GM21737 (cell line): ENCODE measurements around the gene NUTF2.
"Not testable (repeated sequence)": the region's sequence is repeated elsewhere in the genome, so short reads cannot be mapped to it uniquely, and the experiment has no call there.

Experiments
- ATAC-seq: cut with Tn5 transposase; IDR thresholded peaks from one replicate; pipeline ENCODE4 v1.9.1; 2021; ENCODE audit warnings: mild to moderate bottlenecking, moderate library complexity; ENCODE audit not compliant: unreplicated experiment

NUTF2 gene

DNA sequence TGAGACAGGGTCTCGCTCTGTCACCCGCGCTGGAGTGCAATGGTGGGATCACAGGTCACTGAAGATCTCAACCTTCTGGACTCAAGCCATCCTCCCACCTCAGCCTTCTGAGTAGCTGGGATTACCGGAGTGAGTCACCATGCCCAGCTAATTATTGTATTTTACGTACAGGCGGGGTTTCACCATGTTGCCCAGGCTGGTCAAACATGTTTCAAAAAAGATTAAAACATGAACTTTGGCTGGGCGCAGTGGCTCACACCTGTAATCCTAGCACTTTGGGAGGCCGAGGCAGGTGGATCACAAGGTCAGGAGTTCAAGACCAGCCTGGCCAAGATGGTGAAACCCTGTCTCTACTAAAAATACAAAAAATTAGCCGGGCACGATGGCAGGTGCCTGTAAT lies 9.5 kb upstream of the NUTF2 start:
- ATAC-seq = not testable (repeated sequence)

DNA sequence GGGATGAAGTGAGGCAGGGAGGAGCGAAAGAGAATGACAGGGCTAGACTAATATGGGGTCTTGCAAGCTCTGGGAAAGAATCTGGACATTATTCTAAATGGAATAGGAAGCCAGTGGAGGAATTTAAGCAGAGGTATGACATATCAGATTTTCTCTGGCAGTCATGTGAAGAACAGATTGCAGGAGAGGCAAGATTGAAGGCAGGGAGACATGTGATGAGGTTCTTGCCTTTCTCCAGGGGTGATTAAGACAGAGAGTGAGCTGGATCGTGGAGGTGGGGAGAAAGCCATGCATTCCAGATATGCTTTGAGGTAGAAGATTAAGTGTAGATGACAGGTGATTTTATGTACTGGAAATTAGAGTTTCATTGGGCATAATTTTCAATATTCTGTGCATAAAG lies 8.9 kb upstream of the NUTF2 start:
- no peak for ATAC-seq

- no peak for ATAC-seq
These were observed 5.4 kb upstream of the NUTF2 start for GRCh38 chr16:67841198-67841815.

DNA sequence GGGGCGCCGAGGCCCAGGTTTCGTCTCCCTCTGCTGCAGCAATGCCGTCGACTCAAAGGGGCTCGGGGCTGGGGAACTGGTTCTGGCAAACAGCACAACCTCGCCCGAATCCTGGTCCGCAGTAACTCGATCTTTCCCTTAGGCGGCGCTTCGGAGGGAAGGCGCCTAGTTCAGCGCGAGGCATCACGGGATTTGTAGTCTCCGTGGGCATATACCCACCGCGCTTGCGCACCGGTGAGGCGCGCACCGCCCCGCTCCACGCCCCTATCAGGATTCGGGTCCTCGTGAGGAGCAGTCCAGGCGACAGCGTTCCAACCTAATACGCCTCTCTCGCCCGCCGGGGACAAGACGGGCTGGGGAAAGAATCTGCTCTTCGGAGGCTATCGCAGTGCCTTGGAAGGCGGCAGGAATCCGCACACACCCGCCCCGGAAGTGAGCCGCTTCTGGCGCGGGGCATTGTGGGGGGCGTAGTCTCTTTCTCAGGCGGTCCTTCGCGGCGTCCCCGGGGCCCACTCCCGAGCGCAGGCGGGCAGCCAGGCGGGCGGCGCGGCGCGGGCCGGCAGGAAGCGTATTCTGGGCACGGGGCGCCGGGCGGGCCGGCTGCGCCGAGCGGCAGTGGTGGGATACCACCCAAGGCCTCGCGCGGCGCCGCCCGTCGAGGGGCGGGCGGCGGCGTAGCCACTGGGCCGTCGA lies 4.8 kb upstream of the NUTF2 start, which contains the start of gene THAP11:
Gene THAP11 (plus strand): TSS at position 505 of the 693 bp plus-strand sequence. CDS start 235 bp downstream, outside the sequence.
- ATAC-seq = peak; percentile 46

DNA sequence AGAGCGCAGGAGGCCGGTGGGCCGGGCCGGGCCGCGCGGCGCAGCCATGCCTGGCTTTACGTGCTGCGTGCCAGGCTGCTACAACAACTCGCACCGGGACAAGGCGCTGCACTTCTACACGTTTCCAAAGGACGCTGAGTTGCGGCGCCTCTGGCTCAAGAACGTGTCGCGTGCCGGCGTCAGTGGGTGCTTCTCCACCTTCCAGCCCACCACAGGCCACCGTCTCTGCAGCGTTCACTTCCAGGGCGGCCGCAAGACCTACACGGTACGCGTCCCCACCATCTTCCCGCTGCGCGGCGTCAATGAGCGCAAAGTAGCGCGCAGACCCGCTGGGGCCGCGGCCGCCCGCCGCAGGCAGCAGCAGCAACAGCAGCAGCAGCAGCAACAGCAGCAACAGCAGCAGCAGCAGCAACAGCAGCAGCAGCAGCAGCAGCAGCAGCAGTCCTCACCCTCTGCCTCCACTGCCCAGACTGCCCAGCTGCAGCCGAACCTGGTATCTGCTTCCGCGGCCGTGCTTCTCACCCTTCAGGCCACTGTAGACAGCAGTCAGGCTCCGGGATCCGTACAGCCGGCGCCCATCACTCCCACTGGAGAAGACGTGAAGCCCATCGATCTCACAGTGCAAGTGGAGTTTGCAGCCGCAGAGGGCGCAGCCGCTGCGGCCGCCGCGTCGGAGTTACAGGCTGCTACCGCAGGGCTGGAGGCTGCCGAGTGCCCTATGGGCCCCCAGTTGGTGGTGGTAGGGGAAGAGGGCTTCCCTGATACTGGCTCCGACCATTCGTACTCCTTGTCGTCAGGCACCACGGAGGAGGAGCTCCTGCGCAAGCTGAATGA lies 4.0 kb upstream of the NUTF2 start:
- peak; percentile 15 for ATAC-seq

GRCh38 chr16:67843343-67843765 lies 3.4 kb upstream of the NUTF2 start:
- no peak for ATAC-seq

GRCh38 chr16:67844497-67844896 lies 2.2 kb upstream of the NUTF2 start:
- no peak for ATAC-seq

DNA sequence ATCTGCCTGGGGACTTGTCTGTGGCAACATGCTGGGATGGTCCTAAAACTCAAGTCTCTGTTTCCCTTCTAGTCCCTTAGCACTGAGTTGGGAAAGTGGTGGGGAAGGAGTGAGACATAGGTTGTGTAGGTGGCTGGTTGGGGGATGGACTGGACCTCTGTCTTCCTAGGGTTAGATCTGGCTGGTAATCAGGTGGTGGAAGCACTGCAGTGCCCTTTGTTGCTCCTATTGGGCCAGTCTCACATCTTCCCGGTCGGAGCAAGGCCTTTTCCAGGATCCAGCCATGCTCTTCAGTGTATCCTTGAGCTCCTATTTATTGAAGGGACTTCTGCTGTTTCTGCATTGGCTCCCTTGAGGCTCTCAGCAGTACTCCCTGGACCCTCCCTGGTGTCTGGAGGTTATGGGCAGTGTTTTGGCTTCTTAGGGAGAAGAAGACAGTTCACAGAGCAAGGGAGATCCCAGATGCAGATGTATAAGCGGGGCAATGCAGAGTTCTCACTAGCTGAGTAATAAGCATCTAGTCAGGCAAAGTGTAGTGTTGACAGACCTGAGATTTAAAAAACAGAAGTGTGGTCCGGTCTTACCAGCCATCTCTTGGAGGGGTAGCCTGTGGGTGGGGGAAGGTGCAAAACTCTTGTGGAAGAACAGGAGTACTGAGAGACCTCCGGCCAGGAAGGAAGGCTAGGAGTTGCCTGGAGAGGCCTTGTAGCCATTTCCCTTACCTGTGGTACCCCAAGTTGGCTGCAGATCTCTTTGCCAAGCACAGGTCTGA lies 1.3 kb upstream of the NUTF2 start:
- no peak for ATAC-seq

- no peak for ATAC-seq
These were observed 742 bp upstream of the NUTF2 start for GRCh38 chr16:67846063-67846319.

GRCh38 chr16:67847064-67847861 lies 530 bp downstream of the NUTF2 start, which contains the start of gene CENPT:
CENPT (minus strand) TSS chr16:67847693; CDS start chr16:67833859, 13,834 bp downstream.
- peak; percentile 28 for ATAC-seq

DNA sequence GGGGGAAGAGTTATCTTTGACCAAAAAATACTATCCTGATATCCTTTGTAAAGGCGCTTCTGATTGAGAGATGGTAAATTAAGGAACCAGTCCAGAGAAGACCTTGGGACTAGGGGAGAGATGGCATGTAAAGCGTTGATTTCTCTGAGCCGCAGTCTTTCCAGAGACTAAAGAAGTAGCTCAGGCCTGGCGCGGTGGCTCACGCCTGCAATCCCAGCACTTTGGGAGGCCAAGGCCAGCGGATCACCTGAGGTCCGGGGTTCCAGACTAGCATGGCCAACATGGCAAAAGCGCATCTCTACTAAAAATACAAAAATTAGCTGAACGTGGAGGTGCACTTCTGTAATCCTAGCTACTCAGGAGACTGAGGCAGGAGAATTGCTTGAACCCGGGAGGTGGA lies 1.4 kb downstream of the NUTF2 start:
- no peak for ATAC-seq

DNA sequence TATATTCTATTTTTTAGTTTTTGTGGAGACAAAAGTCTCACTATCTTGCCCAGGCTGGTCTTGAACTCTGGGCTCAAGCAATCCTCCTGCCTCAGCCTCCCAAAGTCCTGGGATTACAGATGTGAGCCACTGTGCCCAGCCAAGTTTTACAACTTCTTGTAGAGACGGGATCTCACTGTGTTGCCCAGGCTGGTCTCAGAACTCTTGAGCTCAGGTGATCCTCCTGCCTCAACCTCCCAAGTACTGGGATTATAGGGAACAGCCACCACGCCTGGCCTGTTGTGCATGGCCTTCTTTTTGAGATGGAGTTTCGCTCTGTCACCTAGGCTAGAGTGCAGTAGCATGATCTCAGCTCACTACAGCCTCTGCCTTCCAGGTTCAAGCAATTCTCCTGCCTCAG lies 6.9 kb downstream of the NUTF2 start:
- no peak for ATAC-seq

DNA sequence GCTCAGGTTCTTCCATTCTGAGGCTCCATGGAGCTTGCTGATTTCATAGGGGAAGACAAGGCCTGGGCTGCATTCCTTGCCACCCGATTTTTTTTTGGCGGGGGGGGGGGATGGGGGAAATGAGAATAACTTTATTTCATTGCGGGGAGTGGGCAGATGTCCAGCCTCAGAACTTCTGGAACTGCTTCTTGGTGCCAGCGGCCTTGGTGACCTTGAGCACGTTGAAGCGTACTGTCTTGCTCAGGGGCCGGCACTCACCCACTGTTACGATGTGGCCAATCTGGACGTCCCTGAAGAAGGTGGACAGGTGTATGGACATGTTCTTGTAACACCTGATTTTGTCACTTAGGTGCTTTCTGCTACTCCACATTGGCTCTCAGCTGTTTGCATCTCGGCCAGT lies 9.1 kb downstream of the NUTF2 start:
- no peak for ATAC-seq

DNA sequence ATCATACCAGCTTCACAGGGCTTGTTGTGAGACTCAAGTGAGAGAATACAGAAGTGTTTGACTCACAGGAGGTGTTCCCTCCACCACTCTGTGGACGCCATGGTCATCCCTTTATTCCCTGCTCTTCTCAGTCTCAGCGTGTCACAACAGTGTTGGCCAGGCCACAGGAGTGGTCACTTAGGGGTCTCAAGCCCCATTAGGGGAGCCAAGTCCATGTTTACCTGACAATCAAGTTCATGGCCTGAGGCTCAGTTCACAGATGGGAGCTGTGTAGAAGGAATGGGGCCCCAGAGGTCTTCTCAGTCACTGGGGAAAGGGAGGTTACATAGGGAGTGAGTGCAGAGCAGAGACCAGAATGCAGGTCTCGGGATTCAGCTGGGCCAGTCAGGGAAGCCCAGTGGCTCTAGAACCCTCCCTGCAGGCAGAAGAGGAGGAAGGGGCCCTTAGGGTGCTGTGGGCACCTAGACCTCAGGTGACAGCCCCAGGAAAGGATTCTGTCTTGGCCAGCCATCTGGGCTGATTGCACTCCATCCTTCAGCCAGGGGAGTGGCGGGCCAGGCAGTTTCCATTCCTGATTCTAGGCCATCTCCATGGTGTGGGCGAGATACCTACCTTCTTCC lies 10.3 kb downstream of the NUTF2 start:
- no peak for ATAC-seq

- ATAC-seq = no peak
These were observed 11.0 kb downstream of the NUTF2 start for GRCh38 chr16:67857547-67858233.

DNA sequence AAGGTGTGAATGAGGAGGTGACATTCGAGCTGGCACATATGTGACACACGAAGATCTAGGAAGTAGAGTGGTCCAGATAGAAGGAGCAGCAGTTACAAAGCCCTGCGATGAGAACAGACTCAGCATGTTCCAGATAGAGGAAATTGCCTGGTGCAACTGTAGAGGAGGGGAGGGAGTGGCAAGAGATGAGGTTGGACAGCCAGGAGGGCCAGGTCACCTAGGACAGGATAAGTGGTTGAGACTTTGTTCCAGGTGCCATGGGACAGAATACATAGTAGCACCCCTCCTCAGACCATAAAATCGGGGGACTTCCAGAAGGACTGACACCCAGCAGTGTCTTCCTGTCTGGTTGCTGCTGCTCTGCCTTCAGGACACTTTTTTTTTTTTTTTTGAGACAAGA lies 11.8 kb downstream of the NUTF2 start:
- no peak for ATAC-seq

GRCh38 chr16:67860589-67861398 lies 14.1 kb downstream of the NUTF2 start:
- no peak for ATAC-seq

GRCh38 chr16:67861877-67862276 lies 15.1 kb downstream of the NUTF2 start:
- no peak for ATAC-seq
